ENCODE data around the gene MARCHF3.

DNA sequence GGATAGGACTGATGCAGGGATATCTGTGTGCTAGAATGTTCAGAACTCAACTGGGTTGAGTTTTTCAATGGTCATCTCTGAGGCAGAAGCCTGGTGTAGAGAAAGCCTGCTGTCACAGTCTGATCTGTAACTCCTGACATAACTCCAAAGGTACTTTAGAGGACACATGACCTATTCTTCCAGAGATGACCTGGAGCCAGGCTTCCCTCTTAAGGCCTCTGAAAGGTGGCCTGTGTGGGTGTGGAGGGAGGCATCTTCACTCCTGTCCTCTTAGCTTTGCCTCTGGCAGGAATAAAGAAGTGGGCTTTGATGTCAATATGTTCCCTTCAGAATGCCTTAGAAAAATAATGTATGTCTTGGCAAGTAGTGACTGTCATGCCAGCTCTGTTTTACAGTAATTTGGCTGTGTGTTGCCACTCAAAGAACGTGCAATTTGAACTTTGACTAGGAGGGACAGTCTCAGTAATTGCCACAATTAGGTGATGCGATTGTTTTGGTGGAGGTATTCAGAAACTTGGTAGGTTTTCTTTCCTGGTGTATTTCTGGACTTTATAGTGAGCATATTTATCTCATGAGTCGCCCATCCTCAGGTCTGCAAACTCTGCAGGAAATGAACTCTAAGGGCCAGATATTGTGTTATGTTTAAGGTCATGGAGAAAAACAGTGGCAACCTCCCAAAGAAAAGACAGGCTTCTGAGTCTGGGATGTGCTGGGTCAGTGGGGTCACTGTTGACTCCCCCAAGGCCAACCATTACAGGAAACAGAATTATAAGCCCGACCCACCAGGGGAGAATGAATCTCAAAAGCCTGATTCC lies 46.2 kb upstream of the MARCHF3 start:
- TF ChIP-seq, protein P1, sequence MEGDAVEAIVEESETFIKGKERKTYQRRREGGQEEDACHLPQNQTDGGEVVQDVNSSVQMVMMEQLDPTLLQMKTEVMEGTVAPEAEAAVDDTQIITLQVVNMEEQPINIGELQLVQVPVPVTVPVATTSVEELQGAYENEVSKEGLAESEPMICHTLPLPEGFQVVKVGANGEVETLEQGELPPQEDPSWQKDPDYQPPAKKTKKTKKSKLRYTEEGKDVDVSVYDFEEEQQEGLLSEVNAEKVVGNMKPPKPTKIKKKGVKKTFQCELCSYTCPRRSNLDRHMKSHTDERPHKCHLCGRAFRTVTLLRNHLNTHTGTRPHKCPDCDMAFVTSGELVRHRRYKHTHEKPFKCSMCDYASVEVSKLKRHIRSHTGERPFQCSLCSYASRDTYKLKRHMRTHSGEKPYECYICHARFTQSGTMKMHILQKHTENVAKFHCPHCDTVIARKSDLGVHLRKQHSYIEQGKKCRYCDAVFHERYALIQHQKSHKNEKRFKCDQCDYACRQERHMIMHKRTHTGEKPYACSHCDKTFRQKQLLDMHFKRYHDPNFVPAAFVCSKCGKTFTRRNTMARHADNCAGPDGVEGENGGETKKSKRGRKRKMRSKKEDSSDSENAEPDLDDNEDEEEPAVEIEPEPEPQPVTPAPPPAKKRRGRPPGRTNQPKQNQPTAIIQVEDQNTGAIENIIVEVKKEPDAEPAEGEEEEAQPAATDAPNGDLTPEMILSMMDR (IDR thresholded peaks at IDR 0.05; ENCODE audit: low read length): no peak
- no peak for TF ChIP-seq EZH2 (IDR thresholded peaks at IDR 0.05; ENCODE audit: borderline replicate concordance, low read length)

Measured in OCI-LY1 (cell line).